Measurements from ENCODE around the gene ZDHHC6. TPM values are rescaled to one million over a fixed set of nuclear protein-coding genes. Genes with fewer than 3 reads are reported as not detected.

Gene ZDHHC6, protein sequence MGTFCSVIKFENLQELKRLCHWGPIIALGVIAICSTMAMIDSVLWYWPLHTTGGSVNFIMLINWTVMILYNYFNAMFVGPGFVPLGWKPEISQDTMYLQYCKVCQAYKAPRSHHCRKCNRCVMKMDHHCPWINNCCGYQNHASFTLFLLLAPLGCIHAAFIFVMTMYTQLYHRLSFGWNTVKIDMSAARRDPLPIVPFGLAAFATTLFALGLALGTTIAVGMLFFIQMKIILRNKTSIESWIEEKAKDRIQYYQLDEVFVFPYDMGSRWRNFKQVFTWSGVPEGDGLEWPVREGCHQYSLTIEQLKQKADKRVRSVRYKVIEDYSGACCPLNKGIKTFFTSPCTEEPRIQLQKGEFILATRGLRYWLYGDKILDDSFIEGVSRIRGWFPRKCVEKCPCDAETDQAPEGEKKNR
- 10 to 100 TPM; 33.4 to 43.6 (median 42.7) TPM for total RNA-seq
- long read RNA-seq, donor 1, transcript ZDHHC6-202 (11 exons, 2,170 nt): major isoform, 17 of 24 reads
- long read RNA-seq, donor 1, partial matches to known transcripts: 1 of 24 reads
- long read RNA-seq, donor 1, other reads (novel, unspliced or antisense): 4 of 24 reads
- long read RNA-seq, donor 2, transcript ZDHHC6-202 (11 exons, 2,170 nt): major isoform, 13 of 19 reads
- long read RNA-seq, donor 2, partial matches to known transcripts: 1 of 19 reads
- long read RNA-seq, donor 2, other reads (novel, unspliced or antisense): 5 of 19 reads

DNA sequence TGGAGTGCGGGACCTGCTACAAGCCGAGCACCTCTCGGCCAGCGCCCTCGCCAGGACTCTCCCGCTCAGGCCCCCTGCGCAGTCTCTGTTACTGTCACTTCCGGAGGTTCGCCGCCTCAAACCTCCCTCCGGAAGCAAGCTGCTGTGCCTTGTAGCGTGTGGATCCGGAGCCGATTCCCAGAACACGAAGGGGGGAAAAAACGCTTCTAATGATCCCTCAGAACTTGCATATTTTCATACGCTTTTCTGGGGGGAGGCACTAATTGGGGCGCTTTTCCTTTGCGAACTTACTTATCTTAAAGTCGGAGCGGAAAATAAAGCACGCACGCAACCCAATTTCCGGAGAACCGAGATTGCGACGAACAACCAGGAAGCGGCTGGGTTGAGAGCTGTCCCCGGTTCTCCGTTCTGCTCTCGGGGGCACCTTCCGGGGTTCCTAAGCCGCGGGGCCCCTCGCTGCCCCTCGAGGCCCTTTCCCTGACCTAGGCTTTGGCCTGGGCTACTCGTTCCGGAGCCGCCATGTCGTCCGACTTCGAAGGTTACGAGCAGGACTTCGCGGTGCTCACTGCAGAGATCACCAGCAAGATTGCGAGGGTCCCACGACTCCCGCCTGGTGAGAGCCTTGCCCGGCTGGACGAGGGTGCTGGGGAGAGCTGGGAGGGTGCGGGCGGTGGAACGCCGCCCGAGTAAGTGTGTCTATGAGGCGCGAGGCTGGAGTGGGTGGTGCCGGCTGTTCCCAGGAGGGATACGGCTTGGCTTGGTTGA, at the start of gene ZDHHC6, which contains the start of gene VTI1A:
Gene ZDHHC6, minus strand, starts transcription at position 60 of the 765 bp plus-strand sequence. CDS start 1,478 bp downstream, outside the sequence.
Gene VTI1A, plus strand, starts transcription at position 361 of the 765 bp plus-strand sequence. Its CDS starts 159 bp downstream, at position 520.
- intact Hi-C loops (cut with DNase I, micrococcal nuclease): no loop called here
- peak; percentile 98 for ATAC-seq
- TF ChIP-seq, protein P1, sequence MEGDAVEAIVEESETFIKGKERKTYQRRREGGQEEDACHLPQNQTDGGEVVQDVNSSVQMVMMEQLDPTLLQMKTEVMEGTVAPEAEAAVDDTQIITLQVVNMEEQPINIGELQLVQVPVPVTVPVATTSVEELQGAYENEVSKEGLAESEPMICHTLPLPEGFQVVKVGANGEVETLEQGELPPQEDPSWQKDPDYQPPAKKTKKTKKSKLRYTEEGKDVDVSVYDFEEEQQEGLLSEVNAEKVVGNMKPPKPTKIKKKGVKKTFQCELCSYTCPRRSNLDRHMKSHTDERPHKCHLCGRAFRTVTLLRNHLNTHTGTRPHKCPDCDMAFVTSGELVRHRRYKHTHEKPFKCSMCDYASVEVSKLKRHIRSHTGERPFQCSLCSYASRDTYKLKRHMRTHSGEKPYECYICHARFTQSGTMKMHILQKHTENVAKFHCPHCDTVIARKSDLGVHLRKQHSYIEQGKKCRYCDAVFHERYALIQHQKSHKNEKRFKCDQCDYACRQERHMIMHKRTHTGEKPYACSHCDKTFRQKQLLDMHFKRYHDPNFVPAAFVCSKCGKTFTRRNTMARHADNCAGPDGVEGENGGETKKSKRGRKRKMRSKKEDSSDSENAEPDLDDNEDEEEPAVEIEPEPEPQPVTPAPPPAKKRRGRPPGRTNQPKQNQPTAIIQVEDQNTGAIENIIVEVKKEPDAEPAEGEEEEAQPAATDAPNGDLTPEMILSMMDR (IDR thresholded peaks at IDR 0.05): peak; percentile 16
- DNase-seq: peak; percentile 90 to 91 (median 91)
- peaks cover 9% of the 10 kb centered on the region for H3K4me1 ChIP-seq (ENCODE audit: low read depth)
- no peaks in the 10 kb centered on the region for H3K9me3 ChIP-seq
- no peaks in the 10 kb centered on the region for H3K36me3 ChIP-seq (ENCODE audit: low read depth)
- peak within 1 kb of the TSS; percentile 94 for H3K4me3 ChIP-seq

DNA sequence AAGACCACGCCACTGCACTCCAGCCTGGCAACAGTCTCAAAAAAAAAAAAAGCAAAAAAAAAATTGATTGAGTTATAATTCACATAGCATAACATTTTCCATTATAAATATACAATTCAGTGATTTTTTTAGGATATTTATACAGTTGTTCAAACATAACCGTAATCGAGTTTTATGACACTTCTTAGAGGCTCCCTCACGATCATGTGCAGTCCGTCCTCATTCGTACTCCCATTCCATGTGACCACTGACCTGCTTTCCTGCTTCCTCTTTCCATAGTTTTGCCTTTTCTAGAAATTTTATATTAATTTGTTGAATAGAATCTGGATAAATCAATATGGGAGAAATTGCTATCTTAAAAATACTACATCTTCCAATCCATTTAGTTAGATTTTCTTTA, 46.0 kb upstream of the ZDHHC6 start:
- Histone ChIP-seq H3K36me3 (ENCODE audit: low read depth) (no peaks in the 10 kb centered on the region), H3K4me1 (ENCODE audit: low read depth) (no peaks in the 10 kb centered on the region), H3K4me3 (no peak overlapping the region), H3K9me3 (no peaks in the 10 kb centered on the region)
- ATAC-seq (peak; percentile 81), DNase-seq (no peak)
- intact Hi-C loops (cut with DNase I, micrococcal nuclease): no loop called here
- TF ChIP-seq, protein P1 (IDR thresholded peaks at IDR 0.05): no peak

DNA sequence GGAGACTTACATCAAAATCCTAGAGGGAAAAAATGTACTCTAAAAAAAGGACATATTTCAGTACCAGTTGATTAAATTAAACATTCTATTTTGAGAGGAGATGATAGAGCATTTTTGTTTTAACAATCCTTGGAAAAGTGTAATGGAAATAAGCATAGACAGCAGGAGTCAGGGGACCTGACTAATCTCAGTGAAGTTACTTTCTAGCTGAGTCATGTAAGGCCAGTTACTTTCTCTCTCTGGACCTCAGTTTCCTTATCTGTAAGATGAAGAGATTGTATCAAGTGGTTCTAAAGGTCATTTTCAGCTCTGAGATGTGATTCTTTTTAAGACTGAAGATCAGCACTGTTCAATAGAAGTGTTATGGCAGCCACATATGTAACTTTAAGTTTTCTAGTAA, 44.4 kb upstream of the ZDHHC6 start:
- intact Hi-C loops (cut with DNase I, micrococcal nuclease): no loop called here
- TF ChIP-seq, protein P1 (IDR thresholded peaks at IDR 0.05): no peak
- DNase-seq (no peak), ATAC-seq (no peak)
- Histone ChIP-seq H3K4me1 (ENCODE audit: low read depth) (no peaks in the 10 kb centered on the region), H3K36me3 (ENCODE audit: low read depth) (no peaks in the 10 kb centered on the region), H3K9me3 (no peaks in the 10 kb centered on the region), H3K4me3 (no peak overlapping the region)

DNA sequence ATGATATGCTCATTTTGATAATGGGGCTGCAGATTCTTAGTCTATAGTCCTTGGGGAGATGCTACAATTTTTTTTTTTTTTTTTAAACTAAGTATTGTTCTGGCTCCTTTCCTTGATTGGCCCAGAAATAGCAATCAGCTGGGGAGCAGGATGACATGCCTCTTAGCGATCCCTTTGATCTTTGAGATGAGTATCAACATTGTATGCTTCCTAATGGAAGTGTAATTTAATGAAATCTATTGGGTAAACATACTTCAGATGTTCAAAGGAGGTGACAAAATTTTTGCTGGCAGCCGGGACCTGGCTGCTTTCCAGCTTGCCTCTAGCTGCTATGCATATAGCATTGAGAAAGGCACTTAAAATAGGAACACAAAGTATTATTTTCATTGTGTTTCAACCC, 43.8 kb upstream of the ZDHHC6 start:
- TF ChIP-seq, protein P1 (IDR thresholded peaks at IDR 0.05): no peak
- intact Hi-C loops (cut with DNase I, micrococcal nuclease): no loop called here

DNA sequence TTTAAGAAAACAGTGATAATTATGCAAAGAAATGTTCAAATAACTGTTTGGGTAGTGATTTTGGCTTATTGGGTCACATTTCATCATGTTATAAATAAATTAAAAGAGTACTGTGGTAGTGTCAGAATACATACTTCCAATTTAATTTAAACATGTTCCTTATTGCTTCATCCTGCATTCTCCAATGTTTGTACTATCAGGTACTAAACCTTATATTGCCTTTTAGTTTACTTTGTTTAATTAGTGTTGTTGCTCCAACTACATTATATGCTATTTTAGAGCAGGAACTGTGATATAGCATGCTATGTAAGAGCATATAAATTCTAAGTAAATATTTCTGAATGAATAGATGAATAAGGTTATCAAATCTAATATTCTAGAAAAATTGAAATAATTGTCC, 41.2 kb upstream of the ZDHHC6 start:
- Histone ChIP-seq H3K4me3 (no peak overlapping the region), H3K4me1 (ENCODE audit: low read depth) (no peaks in the 10 kb centered on the region), H3K9me3 (no peaks in the 10 kb centered on the region), H3K36me3 (ENCODE audit: low read depth) (no peaks in the 10 kb centered on the region)
- DNase-seq (no peak), ATAC-seq (peak; percentile 76)
- TF ChIP-seq, protein P1 (IDR thresholded peaks at IDR 0.05): no peak
- intact Hi-C loops (cut with DNase I, micrococcal nuclease): no loop called here

More for the DNA sequence above, 43.8 kb upstream of the ZDHHC6 start:
- DNase-seq (no peak), ATAC-seq (no peak)
- Histone ChIP-seq H3K4me3 (no peak overlapping the region), H3K4me1 (ENCODE audit: low read depth) (no peaks in the 10 kb centered on the region), H3K9me3 (no peaks in the 10 kb centered on the region), H3K36me3 (ENCODE audit: low read depth) (no peaks in the 10 kb centered on the region)
